Lower leg skin (tissue), 3 donors: ENCODE data around the gene SLC29A3.

Experiments used
- POLR2A ChIP-seq, 2 donors: fragments of 450-650 bp; IDR thresholded peaks; one replicate each; pipeline ENCODE4 v1.6.1; 2016 to 2017; ENCODE audit warnings: antibody characterized with exemption in 2 of 2, mild to moderate bottlenecking in 1 of 2, moderate library complexity in 1 of 2
- TF ChIP-seq, protein P1 (sequence below), 3 donors: fragments of 450-650 bp; IDR thresholded peaks; one replicate each; pipeline ENCODE4 v1.5.1; 2016; ENCODE audit warnings: antibody characterized with exemption in 3 of 3, mild to moderate bottlenecking in 3 of 3, moderate library complexity in 2 of 3

DNA sequence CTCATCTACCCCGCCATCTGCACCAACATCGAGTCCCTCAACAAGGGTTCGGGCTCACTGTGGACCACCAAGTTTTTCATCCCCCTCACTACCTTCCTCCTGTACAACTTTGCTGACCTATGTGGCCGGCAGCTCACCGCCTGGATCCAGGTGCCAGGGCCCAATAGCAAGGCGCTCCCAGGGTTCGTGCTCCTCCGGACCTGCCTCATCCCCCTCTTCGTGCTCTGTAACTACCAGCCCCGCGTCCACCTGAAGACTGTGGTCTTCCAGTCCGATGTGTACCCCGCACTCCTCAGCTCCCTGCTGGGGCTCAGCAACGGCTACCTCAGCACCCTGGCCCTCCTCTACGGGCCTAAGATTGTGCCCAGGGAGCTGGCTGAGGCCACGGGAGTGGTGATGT, 43.1 kb downstream of the SLC29A3 start:
- TF ChIP-seq, protein P1, sequence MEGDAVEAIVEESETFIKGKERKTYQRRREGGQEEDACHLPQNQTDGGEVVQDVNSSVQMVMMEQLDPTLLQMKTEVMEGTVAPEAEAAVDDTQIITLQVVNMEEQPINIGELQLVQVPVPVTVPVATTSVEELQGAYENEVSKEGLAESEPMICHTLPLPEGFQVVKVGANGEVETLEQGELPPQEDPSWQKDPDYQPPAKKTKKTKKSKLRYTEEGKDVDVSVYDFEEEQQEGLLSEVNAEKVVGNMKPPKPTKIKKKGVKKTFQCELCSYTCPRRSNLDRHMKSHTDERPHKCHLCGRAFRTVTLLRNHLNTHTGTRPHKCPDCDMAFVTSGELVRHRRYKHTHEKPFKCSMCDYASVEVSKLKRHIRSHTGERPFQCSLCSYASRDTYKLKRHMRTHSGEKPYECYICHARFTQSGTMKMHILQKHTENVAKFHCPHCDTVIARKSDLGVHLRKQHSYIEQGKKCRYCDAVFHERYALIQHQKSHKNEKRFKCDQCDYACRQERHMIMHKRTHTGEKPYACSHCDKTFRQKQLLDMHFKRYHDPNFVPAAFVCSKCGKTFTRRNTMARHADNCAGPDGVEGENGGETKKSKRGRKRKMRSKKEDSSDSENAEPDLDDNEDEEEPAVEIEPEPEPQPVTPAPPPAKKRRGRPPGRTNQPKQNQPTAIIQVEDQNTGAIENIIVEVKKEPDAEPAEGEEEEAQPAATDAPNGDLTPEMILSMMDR (IDR thresholded peaks at IDR 0.05), result no peak
- TF ChIP-seq POLR2A (IDR thresholded peaks at IDR 0.05), result no peak
